Sigmoid colon (tissue), 4 donors: Measurements from ENCODE around the gene POLR2C.

Experiments
- CTCF ChIP-seq, 4 experiments: fragments of 450-650 bp in 3 of 4; fragments of 200-600 bp in 1 of 4; IDR thresholded peaks; one replicate each; pipeline ENCODE4 v1.5.1; 2016 to 2019; ENCODE audit warnings: antibody characterized with exemption in 4 of 4, mild to moderate bottlenecking in 3 of 4, moderate library complexity in 2 of 4
- EP300 ChIP-seq, 4 donors: sonication (generic); formaldehyde crosslinking; IDR thresholded peaks; one replicate each; pipeline ENCODE4 v1.6.1; 2017; ENCODE audit warnings: antibody characterized with exemption in 4 of 4
- POLR2AphosphoS5 ChIP-seq, 4 donors: sonication (generic); formaldehyde crosslinking; IDR thresholded peaks; one replicate each; pipeline ENCODE4 v1.6.1; 2017; ENCODE audit warnings: antibody characterized with exemption in 4 of 4

- TF ChIP-seq POLR2AphosphoS5 (IDR thresholded peaks at IDR 0.05) (no peak), CTCF (IDR thresholded peaks at IDR 0.05) (no peak), EP300 (IDR thresholded peaks at IDR 0.05) (no peak)
Observed at GRCh38 chr16:57483725-57484514, 21.4 kb downstream of the POLR2C start.
